Astrocyte (in vitro differentiated cells and primary cell): ENCODE measurements around the gene DNAJB2. TPM values are rescaled to one million over a fixed set of nuclear protein-coding genes. Genes with fewer than 3 reads are reported as not detected.

ENCODE experiments used
- DNase-seq: peaks from one replicate; pipeline ENCODE4 v3.0.0-alpha.2; 2010; ENCODE audit warnings: low read depth
- FAIRE-seq: peaks from 2 replicates; lab custom pipeline; 2011; peaks lifted over from hg19 to GRCh38; lab: Jason Lieb, UNC
- H2AFZ ChIP-seq: 2 replicates; pipeline ENCODE4 v1.6.0; 2012; ENCODE audit warnings: low read depth, low read length, inconsistent platforms
- H3K27ac ChIP-seq: 2 replicates; pipeline ENCODE4 v1.5.1; 2011; ENCODE audit warnings: low read depth, low read length, inconsistent platforms
- H3K27me3 ChIP-seq: 2 replicates; pipeline ENCODE4 v1.6.0; 2011; ENCODE audit warnings: low read length, inconsistent platforms; ENCODE audit not compliant: insufficient read depth
- H3K36me3 ChIP-seq: 2 replicates; pipeline ENCODE4 v1.5.1; 2011; ENCODE audit warnings: low read length, inconsistent platforms; ENCODE audit not compliant: insufficient read depth
- H3K4me1 ChIP-seq: 2 replicates; pipeline ENCODE4 v1.5.1; 2011; ENCODE audit warnings: low read length, inconsistent platforms; ENCODE audit not compliant: insufficient read depth
- H3K4me2 ChIP-seq: 2 replicates; pipeline ENCODE4 v1.6.0; 2012; ENCODE audit warnings: low read length, inconsistent platforms
- H3K4me3 ChIP-seq: 2 replicates; pipeline ENCODE4 v1.5.1; 2011; ENCODE audit warnings: low read depth, mild to moderate bottlenecking, low read length, inconsistent platforms; ENCODE audit not compliant: insufficient read depth
- H3K79me2 ChIP-seq: 2 replicates; pipeline ENCODE4 v1.6.0; 2012; ENCODE audit warnings: mild to moderate bottlenecking, low read length, inconsistent platforms; ENCODE audit not compliant: insufficient read depth
- H3K9ac ChIP-seq: 2 replicates; pipeline ENCODE4 v1.6.0; 2012; ENCODE audit warnings: mild to moderate bottlenecking, low read length, inconsistent platforms
- H3K9me3 ChIP-seq: 2 replicates; pipeline ENCODE4 v1.5.1; 2012; ENCODE audit warnings: low read depth, mild to moderate bottlenecking, low read length, inconsistent platforms; ENCODE audit not compliant: insufficient read depth
- H4K20me1 ChIP-seq: 2 replicates; pipeline ENCODE4 v1.6.0; 2012; ENCODE audit warnings: low read length, inconsistent platforms; ENCODE audit not compliant: insufficient read depth
- H3K27ac Mint-ChIP-seq: one replicate; pipeline ENCODE4 v1.8.0; 2021; ENCODE audit warnings: mild to moderate bottlenecking, mixed read lengths; ENCODE audit not compliant: unreplicated experiment
- H3K27me3 Mint-ChIP-seq: one replicate; pipeline ENCODE4 v1.8.0; 2021; ENCODE audit warnings: low read depth, mixed read lengths; ENCODE audit not compliant: unreplicated experiment
- H3K36me3 Mint-ChIP-seq: one replicate; pipeline ENCODE4 v1.8.0; 2021; ENCODE audit warnings: low read depth, mixed read lengths; ENCODE audit not compliant: unreplicated experiment
- H3K4me1 Mint-ChIP-seq: one replicate; pipeline ENCODE4 v1.8.0; 2021; ENCODE audit warnings: low read depth, mixed read lengths; ENCODE audit not compliant: unreplicated experiment
- H3K4me3 Mint-ChIP-seq: one replicate; pipeline ENCODE4 v1.8.0; 2021; ENCODE audit warnings: mild to moderate bottlenecking, moderate library complexity, mixed read lengths; ENCODE audit not compliant: unreplicated experiment
- H3K9me3 Mint-ChIP-seq: one replicate; pipeline ENCODE4 v1.8.0; 2021; ENCODE audit warnings: mild to moderate bottlenecking, mixed read lengths; ENCODE audit not compliant: unreplicated experiment
- CTCF ChIP-seq: IDR thresholded peaks from 2 replicates; pipeline ENCODE4 v1.5.1; 2011; ENCODE audit warnings: low read depth, mild to moderate bottlenecking, inconsistent platforms, low read length, moderate library complexity; ENCODE audit not compliant: insufficient read depth
- EZH2 ChIP-seq: IDR thresholded peaks from 2 replicates; pipeline ENCODE4 v1.6.1; 2012; ENCODE audit warnings: mild to moderate bottlenecking, low read length, inconsistent platforms; ENCODE audit not compliant: insufficient read depth
- total RNA-seq: library from RNA; stranded (reverse); gene quantifications from 2 replicates; pipeline ENCODE4 v1.2.1, GENCODE V29; 2021

The DNAJB2 gene
- total RNA-seq, 1 donor from 2014 or later = 53.9 TPM

GRCh38 chr2:219269362-219270054, 9.7 kb upstream of the DNAJB2 start:
- no peak overlapping the region for H3K9ac ChIP-seq
- H3K27ac ChIP-seq = no peak overlapping the region
- peaks cover 23% of the 10 kb centered on the region for H3K27me3 Mint-ChIP-seq
- H3K27me3 ChIP-seq = peaks cover 1% of the 10 kb centered on the region
- H3K27ac Mint-ChIP-seq = no peak overlapping the region
- H2AFZ ChIP-seq = no peak overlapping the region
- no peaks in the 10 kb centered on the region for H4K20me1 ChIP-seq
- H3K9me3 ChIP-seq = no peaks in the 10 kb centered on the region
- TF ChIP-seq EZH2 (no peak), CTCF (no peak)
- H3K4me1 ChIP-seq = peaks cover 13% of the 10 kb centered on the region
- no peak overlapping the region for H3K4me2 ChIP-seq
- H3K9me3 Mint-ChIP-seq = no peaks in the 10 kb centered on the region
- DNase-seq (no peak), FAIRE-seq (no peak)
- no peak overlapping the region for H3K4me3 ChIP-seq
- peaks cover 15% of the 10 kb centered on the region for H3K4me1 Mint-ChIP-seq
- H3K36me3 ChIP-seq = no peaks in the 10 kb centered on the region
- H3K4me3 Mint-ChIP-seq = no peak overlapping the region
- no peaks in the 10 kb centered on the region for H3K36me3 Mint-ChIP-seq
- H3K79me2 ChIP-seq = no peaks in the 10 kb centered on the region

- H3K4me3 ChIP-seq = no peak overlapping the region
- DNase-seq = no peak
- H3K27ac ChIP-seq = no peak overlapping the region
- H4K20me1 ChIP-seq = no peaks in the 10 kb centered on the region
- Mint-ChIP-seq H3K4me1 (peaks cover 20% of the 10 kb centered on the region), H3K9me3 (no peaks in the 10 kb centered on the region), H3K4me3 (no peak overlapping the region), H3K27ac (peak overlapping the region; percentile 18), H3K36me3 (no peaks in the 10 kb centered on the region), H3K27me3 (peaks cover 19% of the 10 kb centered on the region)
- no peaks in the 10 kb centered on the region for H3K79me2 ChIP-seq
- no peak overlapping the region for H2AFZ ChIP-seq
- no peak for FAIRE-seq
- peaks cover 18% of the 10 kb centered on the region for H3K4me1 ChIP-seq
- H3K9me3 ChIP-seq = no peaks in the 10 kb centered on the region
- no peak for TF ChIP-seq EZH2
- TF ChIP-seq CTCF = no peak
- no peak overlapping the region for H3K4me2 ChIP-seq
- no peaks in the 10 kb centered on the region for H3K27me3 ChIP-seq
- no peak overlapping the region for H3K9ac ChIP-seq
- H3K36me3 ChIP-seq = no peaks in the 10 kb centered on the region
Observed at GRCh38 chr2:219270055-219270372, 9.2 kb upstream of the DNAJB2 start.

- H3K36me3 ChIP-seq = no peaks in the 10 kb centered on the region
- H3K4me1 Mint-ChIP-seq = peaks cover 20% of the 10 kb centered on the region
- H3K9me3 ChIP-seq = no peaks in the 10 kb centered on the region
- no peaks in the 10 kb centered on the region for H3K9me3 Mint-ChIP-seq
- no peak overlapping the region for H3K4me2 ChIP-seq
- peaks cover 19% of the 10 kb centered on the region for H3K27me3 Mint-ChIP-seq
- no peak overlapping the region for H3K4me3 Mint-ChIP-seq
- TF ChIP-seq EZH2 (no peak), CTCF (no peak)
- H3K4me1 ChIP-seq = peaks cover 18% of the 10 kb centered on the region
- H3K4me3 ChIP-seq = no peak overlapping the region
- no peaks in the 10 kb centered on the region for H3K27me3 ChIP-seq
- H3K36me3 Mint-ChIP-seq = no peaks in the 10 kb centered on the region
- no peak overlapping the region for H3K27ac Mint-ChIP-seq
- no peak overlapping the region for H2AFZ ChIP-seq
- no peaks in the 10 kb centered on the region for H4K20me1 ChIP-seq
- no peaks in the 10 kb centered on the region for H3K79me2 ChIP-seq
- no peak overlapping the region for H3K9ac ChIP-seq
- H3K27ac ChIP-seq = no peak overlapping the region
- FAIRE-seq (no peak), DNase-seq (no peak)
Observed at GRCh38 chr2:219271021-219271420, 8.1 kb upstream of the DNAJB2 start.
